ENCODE data around the gene IMMP2L.

Gene IMMP2L

DNA sequence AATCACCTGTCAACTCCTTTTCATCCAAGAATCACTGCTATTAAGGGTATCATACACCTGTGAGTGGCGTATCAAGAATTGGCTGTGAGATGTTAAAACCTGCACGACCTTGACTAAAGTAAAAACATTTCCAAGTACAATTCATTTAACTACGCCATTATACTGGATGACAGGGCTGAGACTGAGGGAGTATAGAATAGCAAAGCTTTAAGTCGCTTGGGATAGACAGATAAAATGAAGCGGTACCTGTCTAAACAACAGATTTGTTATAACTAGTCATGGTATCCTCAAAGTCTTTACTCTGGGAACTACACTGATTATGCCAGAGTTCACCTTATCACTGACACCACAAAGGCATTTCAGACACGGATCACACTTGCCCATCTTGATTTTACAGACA, 837.5 kb downstream of the IMMP2L start:
- H3K79me2 ChIP-seq (ENCODE audit: insufficient read depth, low read length): no peaks in the 10 kb centered on the region
- H3K27me3 ChIP-seq (ENCODE audit: insufficient read depth, low read length, poor library complexity): no peaks in the 10 kb centered on the region
- TF ChIP-seq EZH2 (IDR thresholded peaks at IDR 0.05; ENCODE audit: borderline replicate concordance, low read depth, low read length, severe bottlenecking): no peak
- TF ChIP-seq, protein P1, sequence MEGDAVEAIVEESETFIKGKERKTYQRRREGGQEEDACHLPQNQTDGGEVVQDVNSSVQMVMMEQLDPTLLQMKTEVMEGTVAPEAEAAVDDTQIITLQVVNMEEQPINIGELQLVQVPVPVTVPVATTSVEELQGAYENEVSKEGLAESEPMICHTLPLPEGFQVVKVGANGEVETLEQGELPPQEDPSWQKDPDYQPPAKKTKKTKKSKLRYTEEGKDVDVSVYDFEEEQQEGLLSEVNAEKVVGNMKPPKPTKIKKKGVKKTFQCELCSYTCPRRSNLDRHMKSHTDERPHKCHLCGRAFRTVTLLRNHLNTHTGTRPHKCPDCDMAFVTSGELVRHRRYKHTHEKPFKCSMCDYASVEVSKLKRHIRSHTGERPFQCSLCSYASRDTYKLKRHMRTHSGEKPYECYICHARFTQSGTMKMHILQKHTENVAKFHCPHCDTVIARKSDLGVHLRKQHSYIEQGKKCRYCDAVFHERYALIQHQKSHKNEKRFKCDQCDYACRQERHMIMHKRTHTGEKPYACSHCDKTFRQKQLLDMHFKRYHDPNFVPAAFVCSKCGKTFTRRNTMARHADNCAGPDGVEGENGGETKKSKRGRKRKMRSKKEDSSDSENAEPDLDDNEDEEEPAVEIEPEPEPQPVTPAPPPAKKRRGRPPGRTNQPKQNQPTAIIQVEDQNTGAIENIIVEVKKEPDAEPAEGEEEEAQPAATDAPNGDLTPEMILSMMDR (IDR thresholded peaks at IDR 0.05; ENCODE audit: borderline replicate concordance, extremely low read depth, low read length, poor library complexity, severe bottlenecking): no peak
- H3K27ac ChIP-seq (ENCODE audit: low read length): no peak overlapping the region
- H3K4me2 ChIP-seq (ENCODE audit: insufficient read depth, low read length): no peak overlapping the region
- no peaks in the 10 kb centered on the region for H4K20me1 ChIP-seq (ENCODE audit: insufficient read depth, low read length)
- no peak overlapping the region for H3K9ac ChIP-seq (ENCODE audit: low read depth, low read length)
- H3K36me3 ChIP-seq (ENCODE audit: insufficient read depth, low read length): no peaks in the 10 kb centered on the region
- H3K9me3 ChIP-seq (ENCODE audit: insufficient read depth, low read length, severe bottlenecking): no peaks in the 10 kb centered on the region
- H3K4me1 ChIP-seq (ENCODE audit: insufficient read depth, low read length): no peaks in the 10 kb centered on the region
- ATAC-seq (ENCODE audit: insufficient read depth, low read depth): no peak
- H3K4me3 ChIP-seq (ENCODE audit: low read depth in 1 of 2, low read length in 2 of 2): no peak overlapping the region
- DNase-seq: no peak
- H2AFZ ChIP-seq (ENCODE audit: low read depth, low read length): no peak overlapping the region

GRCh38 chr7:110721395-110721794, 840.9 kb downstream of the IMMP2L start:
- Histone ChIP-seq H3K4me1 (ENCODE audit: insufficient read depth, low read length) (no peaks in the 10 kb centered on the region), H3K27me3 (ENCODE audit: insufficient read depth, low read length, poor library complexity) (no peaks in the 10 kb centered on the region), H3K4me2 (ENCODE audit: insufficient read depth, low read length) (no peak overlapping the region), H4K20me1 (ENCODE audit: insufficient read depth, low read length) (no peaks in the 10 kb centered on the region), H3K27ac (ENCODE audit: low read length) (no peak overlapping the region), H3K4me3 (ENCODE audit: low read depth in 1 of 2, low read length in 2 of 2) (no peak overlapping the region), H3K9ac (ENCODE audit: low read depth, low read length) (no peak overlapping the region), H3K79me2 (ENCODE audit: insufficient read depth, low read length) (no peaks in the 10 kb centered on the region), H2AFZ (ENCODE audit: low read depth, low read length) (no peak overlapping the region), H3K9me3 (ENCODE audit: insufficient read depth, low read length, severe bottlenecking) (no peaks in the 10 kb centered on the region), H3K36me3 (ENCODE audit: insufficient read depth, low read length) (no peaks in the 10 kb centered on the region)
- TF ChIP-seq, protein P1 (IDR thresholded peaks at IDR 0.05; ENCODE audit: borderline replicate concordance, extremely low read depth, low read length, poor library complexity, severe bottlenecking): no peak
- TF ChIP-seq EZH2 (IDR thresholded peaks at IDR 0.05; ENCODE audit: borderline replicate concordance, low read depth, low read length, severe bottlenecking): no peak
- no peak for DNase-seq
- no peak for ATAC-seq (ENCODE audit: insufficient read depth, low read depth)

- no peak overlapping the region for H3K4me2 ChIP-seq (ENCODE audit: insufficient read depth, low read length)
- no peaks in the 10 kb centered on the region for H3K4me1 ChIP-seq (ENCODE audit: insufficient read depth, low read length)
- no peaks in the 10 kb centered on the region for H4K20me1 ChIP-seq (ENCODE audit: insufficient read depth, low read length)
- no peak for ATAC-seq (ENCODE audit: insufficient read depth, low read depth)
- H3K79me2 ChIP-seq (ENCODE audit: insufficient read depth, low read length): no peaks in the 10 kb centered on the region
- no peak for DNase-seq
- no peak overlapping the region for H2AFZ ChIP-seq (ENCODE audit: low read depth, low read length)
- no peak overlapping the region for H3K9ac ChIP-seq (ENCODE audit: low read depth, low read length)
- H3K4me3 ChIP-seq (ENCODE audit: low read depth in 1 of 2, low read length in 2 of 2): no peak overlapping the region
- TF ChIP-seq EZH2 (IDR thresholded peaks at IDR 0.05; ENCODE audit: borderline replicate concordance, low read depth, low read length, severe bottlenecking): no peak
- TF ChIP-seq, protein P1 (IDR thresholded peaks at IDR 0.05; ENCODE audit: borderline replicate concordance, extremely low read depth, low read length, poor library complexity, severe bottlenecking): no peak
- H3K9me3 ChIP-seq (ENCODE audit: insufficient read depth, low read length, severe bottlenecking): no peaks in the 10 kb centered on the region
- H3K36me3 ChIP-seq (ENCODE audit: insufficient read depth, low read length): no peaks in the 10 kb centered on the region
- no peaks in the 10 kb centered on the region for H3K27me3 ChIP-seq (ENCODE audit: insufficient read depth, low read length, poor library complexity)
- H3K27ac ChIP-seq (ENCODE audit: low read length): no peak overlapping the region
These were observed 841.7 kb downstream of the IMMP2L start for GRCh38 chr7:110720626-110721025.

- H3K36me3 ChIP-seq (ENCODE audit: insufficient read depth, low read length): no peaks in the 10 kb centered on the region
- no peak overlapping the region for H3K9ac ChIP-seq (ENCODE audit: low read depth, low read length)
- no peak overlapping the region for H3K4me3 ChIP-seq (ENCODE audit: low read depth in 1 of 2, low read length in 2 of 2)
- no peak overlapping the region for H3K4me2 ChIP-seq (ENCODE audit: insufficient read depth, low read length)
- H2AFZ ChIP-seq (ENCODE audit: low read depth, low read length): no peak overlapping the region
- no peak overlapping the region for H3K27ac ChIP-seq (ENCODE audit: low read length)
- no peak for ATAC-seq (ENCODE audit: insufficient read depth, low read depth)
- no peak for TF ChIP-seq EZH2 (IDR thresholded peaks at IDR 0.05; ENCODE audit: borderline replicate concordance, low read depth, low read length, severe bottlenecking)
- TF ChIP-seq, protein P1 (IDR thresholded peaks at IDR 0.05; ENCODE audit: borderline replicate concordance, extremely low read depth, low read length, poor library complexity, severe bottlenecking): no peak
- no peaks in the 10 kb centered on the region for H3K79me2 ChIP-seq (ENCODE audit: insufficient read depth, low read length)
- H3K27me3 ChIP-seq (ENCODE audit: insufficient read depth, low read length, poor library complexity): no peaks in the 10 kb centered on the region
- no peak for DNase-seq
- H3K4me1 ChIP-seq (ENCODE audit: insufficient read depth, low read length): no peaks in the 10 kb centered on the region
- no peaks in the 10 kb centered on the region for H4K20me1 ChIP-seq (ENCODE audit: insufficient read depth, low read length)
- no peaks in the 10 kb centered on the region for H3K9me3 ChIP-seq (ENCODE audit: insufficient read depth, low read length, severe bottlenecking)
These were observed 842.6 kb downstream of the IMMP2L start for GRCh38 chr7:110719741-110720140.
